Fibroblast of lung (primary cell): ENCODE measurements around the gene E2F6.

Experiments
- EZH2 ChIP-seq: IDR thresholded peaks from 2 replicates; pipeline ENCODE4 v1.5.1; 2012; ENCODE audit warnings: low read length, control low read depth, mild to moderate bottlenecking; ENCODE audit errors: missing control alignments
- TF ChIP-seq, protein P1 (sequence below), 2 donors: IDR thresholded peaks in 1 of 2; conservative IDR thresholded peaks in 1 of 2; 1 replicate in 1 of 2; 2 replicates in 1 of 2; pipeline ENCODE4 v1.5.1; 2011 to 2012; ENCODE audit warnings: low read length in 2 of 2, control low read depth in 1 of 2, inconsistent platforms in 1 of 2, low read depth in 1 of 2, mild to moderate bottlenecking in 1 of 2

DNA sequence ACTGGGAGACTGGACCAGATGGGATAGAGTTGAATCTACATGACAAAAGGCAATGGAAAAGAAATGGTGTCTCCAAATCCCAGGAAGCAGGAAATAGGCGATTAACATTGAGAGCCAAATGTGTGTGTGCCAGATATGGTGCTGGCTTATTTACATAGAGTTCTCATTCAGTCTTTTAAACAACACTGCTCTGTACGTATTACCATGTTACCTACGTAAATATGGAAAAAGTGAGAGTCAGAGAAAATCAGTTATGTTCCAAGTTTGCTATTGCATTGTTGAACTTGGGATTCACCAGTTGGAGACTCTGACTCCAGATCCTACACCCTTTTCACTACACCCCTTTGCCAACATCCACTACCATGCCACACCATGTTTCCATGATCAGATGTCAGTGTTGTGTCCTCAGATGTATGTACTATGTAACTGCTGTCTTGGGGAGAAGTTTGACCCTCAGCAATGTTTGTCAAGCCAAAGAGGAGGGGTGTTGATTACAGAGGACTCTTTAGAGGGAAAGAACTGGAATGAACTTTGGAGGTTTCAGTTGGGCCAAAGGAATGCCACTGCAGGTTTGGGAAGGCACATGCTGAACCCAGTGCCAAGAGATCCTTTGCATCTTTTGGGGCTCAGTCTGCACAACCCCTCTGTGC is 48.2 kb upstream of the E2F6 start:
- TF ChIP-seq, protein P1, sequence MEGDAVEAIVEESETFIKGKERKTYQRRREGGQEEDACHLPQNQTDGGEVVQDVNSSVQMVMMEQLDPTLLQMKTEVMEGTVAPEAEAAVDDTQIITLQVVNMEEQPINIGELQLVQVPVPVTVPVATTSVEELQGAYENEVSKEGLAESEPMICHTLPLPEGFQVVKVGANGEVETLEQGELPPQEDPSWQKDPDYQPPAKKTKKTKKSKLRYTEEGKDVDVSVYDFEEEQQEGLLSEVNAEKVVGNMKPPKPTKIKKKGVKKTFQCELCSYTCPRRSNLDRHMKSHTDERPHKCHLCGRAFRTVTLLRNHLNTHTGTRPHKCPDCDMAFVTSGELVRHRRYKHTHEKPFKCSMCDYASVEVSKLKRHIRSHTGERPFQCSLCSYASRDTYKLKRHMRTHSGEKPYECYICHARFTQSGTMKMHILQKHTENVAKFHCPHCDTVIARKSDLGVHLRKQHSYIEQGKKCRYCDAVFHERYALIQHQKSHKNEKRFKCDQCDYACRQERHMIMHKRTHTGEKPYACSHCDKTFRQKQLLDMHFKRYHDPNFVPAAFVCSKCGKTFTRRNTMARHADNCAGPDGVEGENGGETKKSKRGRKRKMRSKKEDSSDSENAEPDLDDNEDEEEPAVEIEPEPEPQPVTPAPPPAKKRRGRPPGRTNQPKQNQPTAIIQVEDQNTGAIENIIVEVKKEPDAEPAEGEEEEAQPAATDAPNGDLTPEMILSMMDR (conservative IDR thresholded peaks at IDR 0.05 in 1 of 2, IDR thresholded peaks at IDR 0.05 in 1 of 2; ENCODE audit: low read depth in 1 of 2, low read length in 2 of 2), result no peak
- TF ChIP-seq EZH2, result no peak
